Activated CD4-positive, alpha-beta T cell treated with anti-CD3 and anti-CD28 coated beads, Interleukin-2, amount 50 U/mL, for 16 hours (primary cell): ENCODE measurements around the gene DCST2.

Source experiments
- DNase-seq: peaks from one replicate; pipeline ENCODE4 v3.0.0-alpha.2; 2020

DCST2 gene

GRCh38 chr1:155033524-155033923 is at the start of gene DCST2, which contains the start of gene DCST1:
DCST2 (minus strand) TSS chr1:155033781; CDS start chr1:155033701, 80 bp downstream.
DCST1 (plus strand) TSS chr1:155033824; CDS start chr1:155034037, 213 bp downstream.
- DNase-seq = no peak

- no peak for DNase-seq
Observed at GRCh38 chr1:155083052-155083541, 49.5 kb upstream of the DCST2 start.

GRCh38 chr1:155082301-155083051 is 48.9 kb upstream of the DCST2 start:
- DNase-seq = no peak

- DNase-seq = no peak
Observed at GRCh38 chr1:155081472-155082300, 48.1 kb upstream of the DCST2 start.

- DNase-seq = no peak
Observed at GRCh38 chr1:155080312-155081228, 47.0 kb upstream of the DCST2 start.

GRCh38 chr1:155079487-155080311 is 46.1 kb upstream of the DCST2 start:
- DNase-seq = no peak

- DNase-seq = no peak
Observed at GRCh38 chr1:155079210-155079486, 45.6 kb upstream of the DCST2 start.

- DNase-seq = peak; percentile 63
Observed at GRCh38 chr1:155078469-155079209, 45.1 kb upstream of the DCST2 start, which contains the start of gene EFNA3. EFNA3 (plus strand) TSS chr1:155078837; CDS start chr1:155078942, 105 bp downstream.

- DNase-seq = no peak
Observed at GRCh38 chr1:155077758-155078445, 44.3 kb upstream of the DCST2 start.

GRCh38 chr1:155077346-155077745 is 43.8 kb upstream of the DCST2 start:
- no peak for DNase-seq

- DNase-seq = no peak
Observed at GRCh38 chr1:155076371-155076770, 42.8 kb upstream of the DCST2 start.

- DNase-seq = no peak
Observed at GRCh38 chr1:155075535-155075934, 42.0 kb upstream of the DCST2 start.

- DNase-seq = peak; percentile 23
Observed at GRCh38 chr1:155073377-155074242, 40.0 kb upstream of the DCST2 start.

- no peak for DNase-seq
Observed at GRCh38 chr1:155072531-155073289, 39.1 kb upstream of the DCST2 start.

- no peak for DNase-seq
Observed at GRCh38 chr1:155071701-155072100, 38.1 kb upstream of the DCST2 start.

GRCh38 chr1:155070721-155071569 is 37.4 kb upstream of the DCST2 start:
- DNase-seq = peak; percentile 77

- DNase-seq = no peak
Observed at GRCh38 chr1:155070158-155070621, 36.6 kb upstream of the DCST2 start.
